NCI-H2227 treated with DMSO at 0.1 percent for 48 hours (cell line): ENCODE results near the gene ACP2.

Experiments
- DNase-seq: peaks from one replicate; lab custom pipeline; 2025; lab: John Stamatoyannopoulos, UW

The ACP2 gene

GRCh38 chr11:47269002-47269828 lies 20.6 kb upstream of the ACP2 start:
- peak; percentile 94 for DNase-seq

DNA sequence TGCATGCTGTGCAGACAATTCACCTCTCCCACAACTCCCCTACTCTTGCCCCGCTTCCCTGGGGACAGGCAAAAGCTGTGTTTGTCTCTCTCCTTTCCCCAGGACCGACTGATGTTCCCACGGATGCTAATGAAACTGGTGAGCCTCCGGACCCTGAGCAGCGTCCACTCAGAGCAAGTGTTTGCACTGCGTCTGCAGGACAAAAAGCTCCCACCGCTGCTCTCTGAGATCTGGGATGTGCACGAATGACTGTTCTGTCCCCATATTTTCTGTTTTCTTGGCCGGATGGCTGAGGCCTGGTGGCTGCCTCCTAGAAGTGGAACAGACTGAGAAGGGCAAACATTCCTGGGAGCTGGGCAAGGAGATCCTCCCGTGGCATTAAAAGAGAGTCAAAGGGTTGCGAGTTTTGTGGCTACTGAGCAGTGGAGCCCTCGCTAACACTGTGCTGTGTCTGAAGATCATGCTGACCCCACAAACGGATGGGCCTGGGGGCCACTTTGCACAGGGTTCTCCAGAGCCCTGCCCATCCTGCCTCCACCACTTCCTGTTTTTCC lies 19.9 kb upstream of the ACP2 start:
- no peak for DNase-seq

- no peak for DNase-seq
Measured at GRCh38 chr11:47267876-47268275, 19.3 kb upstream of the ACP2 start.

DNA sequence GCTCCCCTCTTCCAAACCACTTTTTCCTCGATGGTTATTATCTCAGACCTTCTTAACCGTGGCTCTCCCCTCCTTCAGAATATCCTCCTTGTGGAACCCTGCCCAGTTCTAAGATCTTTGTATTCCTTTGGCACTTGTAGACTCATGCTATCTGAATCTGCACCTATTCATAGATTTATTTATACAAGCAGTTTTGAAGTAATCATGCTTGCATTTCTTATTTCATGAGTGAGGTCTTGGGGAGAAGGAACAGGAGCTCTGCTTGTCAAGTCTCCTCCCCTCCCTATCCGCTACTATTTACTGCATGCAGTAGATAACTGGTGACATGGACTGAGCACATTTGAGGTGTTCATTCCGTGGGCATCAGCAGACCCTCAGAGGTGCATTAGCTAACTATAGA lies 15.9 kb upstream of the ACP2 start:
- DNase-seq = no peak

GRCh38 chr11:47264119-47264518 lies 15.5 kb upstream of the ACP2 start:
- no peak for DNase-seq

- no peak for DNase-seq
Measured at GRCh38 chr11:47261291-47261800, 12.7 kb upstream of the ACP2 start.

- DNase-seq = no peak
Measured at GRCh38 chr11:47260366-47260765, 11.8 kb upstream of the ACP2 start.

- DNase-seq = no peak
Measured at GRCh38 chr11:47259232-47259977, 10.8 kb upstream of the ACP2 start.

DNA sequence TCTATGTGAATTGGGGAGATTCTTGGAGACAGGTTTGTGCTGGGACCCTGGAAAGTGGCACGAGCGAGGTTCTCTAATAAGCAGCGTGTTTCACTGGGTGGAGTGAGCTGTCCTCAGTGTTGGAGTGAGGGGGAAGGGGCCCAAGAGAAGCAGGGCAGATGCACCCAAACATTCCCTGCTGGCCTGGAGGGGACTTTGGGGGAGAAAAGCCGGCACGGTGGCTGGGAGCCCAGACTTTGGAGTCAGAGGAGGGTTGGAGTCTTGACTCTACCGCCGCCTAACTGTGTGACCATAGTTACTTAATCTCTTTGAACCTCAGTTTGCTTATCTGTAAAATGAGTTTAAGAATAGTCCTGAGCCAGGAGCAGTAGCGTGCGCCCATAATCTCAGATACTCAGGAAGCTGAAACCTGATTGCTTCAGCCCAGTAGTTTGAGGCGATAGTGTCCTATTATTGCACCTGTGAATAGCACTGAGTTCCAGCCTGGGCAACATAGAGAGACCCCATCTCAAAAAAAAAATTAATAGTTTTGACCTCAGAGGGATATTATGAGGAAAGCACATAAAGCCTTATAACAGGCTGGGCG lies 9.8 kb upstream of the ACP2 start:
- no peak for DNase-seq

DNA sequence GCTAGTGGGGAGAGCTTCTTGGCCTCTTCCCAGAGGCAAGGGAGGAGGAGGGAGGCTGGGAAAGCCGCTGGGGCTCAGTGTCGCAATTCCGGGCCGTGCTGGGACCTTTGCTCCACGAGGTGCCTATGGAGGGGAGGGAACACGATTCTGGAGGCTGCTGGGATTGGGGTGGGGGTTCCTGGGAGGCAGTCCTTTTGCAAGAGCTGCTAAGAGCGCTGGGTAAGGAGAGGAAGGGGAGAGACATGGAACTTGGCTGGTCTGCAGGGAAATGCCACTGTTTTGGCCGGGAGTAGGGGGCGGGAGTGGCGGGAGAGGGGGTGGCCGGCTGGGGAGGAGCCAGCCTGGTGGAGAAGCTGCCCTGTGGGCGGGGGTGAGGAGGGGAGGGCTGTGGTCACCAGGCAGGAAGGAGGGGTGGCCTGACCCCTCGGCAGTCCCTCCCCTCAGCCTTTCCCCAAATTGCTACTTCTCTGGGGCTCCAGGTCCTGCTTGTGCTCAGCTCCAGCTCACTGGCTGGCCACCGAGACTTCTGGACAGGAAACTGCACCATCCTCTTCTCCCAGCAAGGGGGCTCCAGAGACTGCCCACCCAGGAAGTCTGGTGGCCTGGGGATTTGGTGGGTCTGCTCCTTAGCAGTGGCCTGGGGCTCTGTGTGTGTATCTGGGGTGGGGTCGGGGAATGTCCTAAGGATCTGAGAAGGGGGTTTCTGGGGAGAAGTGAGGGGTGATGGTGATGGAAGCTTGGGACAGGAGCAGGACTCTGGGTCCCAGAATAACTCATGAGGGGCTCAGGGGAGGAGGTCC lies 9.1 kb upstream of the ACP2 start, which contains the start of gene NR1H3:
Gene NR1H3 (plus strand): TSS at position 480 of the 800 bp plus-strand sequence. CDS start 1,221 bp downstream, outside the sequence.
- DNase-seq = peak; percentile 41

DNA sequence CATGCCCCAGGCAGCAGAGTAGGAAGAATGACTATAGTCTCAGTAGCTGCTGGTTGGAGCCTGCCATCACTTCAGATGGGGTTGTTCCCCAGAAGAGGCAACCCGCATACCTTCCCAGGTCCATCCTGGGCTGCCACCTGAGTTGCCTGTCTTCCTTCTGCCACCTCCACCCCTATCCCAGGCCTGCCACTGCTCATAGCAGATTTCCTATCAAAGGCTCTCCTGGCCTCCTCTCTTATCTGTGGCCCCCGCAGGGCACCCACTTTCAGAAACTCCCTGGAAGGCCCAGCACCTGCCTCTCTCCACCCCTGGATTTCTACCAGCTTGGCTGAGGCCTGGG lies 8.5 kb upstream of the ACP2 start:
- DNase-seq = no peak

GRCh38 chr11:47256374-47256773 lies 7.8 kb upstream of the ACP2 start:
- no peak for DNase-seq

DNA sequence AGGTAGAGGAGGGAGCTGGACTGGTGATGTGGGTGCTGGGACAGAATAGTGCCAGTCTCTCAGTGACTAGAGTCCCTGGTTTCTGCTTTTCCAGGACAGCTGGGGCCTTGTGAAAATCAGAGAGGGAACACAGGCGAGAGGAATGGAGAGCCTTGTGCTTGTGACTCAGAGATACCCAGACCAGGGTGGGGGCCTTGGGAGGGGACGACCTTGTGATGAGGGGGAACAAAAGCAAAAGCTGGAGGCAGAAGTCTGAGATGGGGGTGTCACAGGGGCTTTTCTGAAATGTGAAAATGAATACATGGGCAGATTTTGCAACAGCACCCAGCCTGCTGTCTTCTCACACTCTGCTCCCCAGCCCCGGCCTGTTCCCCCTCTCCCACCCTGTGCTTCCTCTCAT lies 5.8 kb upstream of the ACP2 start:
- DNase-seq = no peak

- no peak for DNase-seq
Measured at GRCh38 chr11:47253660-47254059, 5.0 kb upstream of the ACP2 start.

GRCh38 chr11:47251751-47252150 lies 3.1 kb upstream of the ACP2 start:
- DNase-seq = no peak

DNA sequence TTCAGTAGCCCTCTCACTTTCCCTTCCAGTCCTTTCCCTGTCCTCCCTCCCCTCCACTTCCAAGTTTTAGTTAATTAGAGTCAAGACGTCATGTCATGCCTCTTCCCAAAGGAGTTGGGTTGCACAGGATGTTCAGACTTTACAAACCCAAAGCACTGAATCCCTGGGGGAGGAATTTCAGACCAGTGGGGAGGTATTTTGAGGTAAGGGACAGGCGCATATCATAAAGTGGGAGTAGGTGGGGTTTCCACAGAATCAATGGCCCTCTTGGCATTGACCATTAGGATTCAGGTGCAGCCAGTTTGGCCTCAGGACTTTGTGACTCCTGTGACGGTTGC lies 733 bp upstream of the ACP2 start:
- DNase-seq = no peak

- DNase-seq = no peak
Measured at GRCh38 chr11:47248304-47248663, 330 bp downstream of the ACP2 start.

GRCh38 chr11:47247502-47247901 lies 1.1 kb downstream of the ACP2 start:
- DNase-seq = no peak

- DNase-seq = no peak
Measured at GRCh38 chr11:47245611-47246357, 2.8 kb downstream of the ACP2 start.

DNA sequence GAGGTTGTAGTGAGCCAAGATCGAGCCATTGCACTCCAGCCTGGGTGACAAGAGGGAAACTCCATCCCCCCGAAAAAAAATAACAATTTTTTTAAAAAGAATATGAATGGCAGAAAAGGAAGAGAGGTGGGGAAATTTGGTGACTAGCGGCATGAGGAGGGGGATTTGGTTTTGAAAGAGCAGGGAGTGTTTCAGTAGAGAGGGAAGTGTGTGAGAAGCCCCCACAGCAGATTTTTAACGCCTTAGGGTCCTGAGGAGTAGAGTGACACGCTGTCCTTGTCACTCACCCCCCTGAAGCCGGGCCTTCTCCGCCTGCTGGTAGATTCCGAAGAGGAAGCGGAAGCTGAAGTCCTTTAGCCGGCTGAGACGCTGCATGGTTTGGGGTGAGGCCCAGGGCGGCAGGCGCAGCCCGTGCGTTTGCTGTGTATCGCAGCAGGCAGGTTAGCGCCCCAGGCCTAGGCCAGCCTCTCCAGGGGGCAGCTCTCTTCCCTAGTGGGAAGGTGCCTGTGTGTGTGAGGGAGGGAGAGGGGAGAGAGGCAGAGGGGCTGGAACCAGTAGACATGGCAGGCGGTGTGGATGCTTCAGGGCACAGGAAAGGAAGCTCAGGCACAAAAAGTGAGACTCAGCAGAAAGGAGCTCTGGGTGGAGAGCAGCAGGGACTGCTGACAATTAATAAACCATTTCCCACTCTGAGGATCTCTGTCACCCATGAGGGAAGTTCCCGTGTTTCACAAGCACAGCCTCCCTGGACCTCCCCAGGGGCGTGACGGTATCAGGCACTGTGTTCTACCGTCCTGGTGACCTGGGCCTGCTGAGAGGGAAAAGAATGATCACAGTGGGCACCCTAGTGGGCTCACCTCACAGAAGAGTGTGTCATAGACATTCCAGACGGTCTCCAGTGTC lies 3.9 kb downstream of the ACP2 start:
- DNase-seq = no peak
